ENCODE data around the gene PDZD2.

DNA sequence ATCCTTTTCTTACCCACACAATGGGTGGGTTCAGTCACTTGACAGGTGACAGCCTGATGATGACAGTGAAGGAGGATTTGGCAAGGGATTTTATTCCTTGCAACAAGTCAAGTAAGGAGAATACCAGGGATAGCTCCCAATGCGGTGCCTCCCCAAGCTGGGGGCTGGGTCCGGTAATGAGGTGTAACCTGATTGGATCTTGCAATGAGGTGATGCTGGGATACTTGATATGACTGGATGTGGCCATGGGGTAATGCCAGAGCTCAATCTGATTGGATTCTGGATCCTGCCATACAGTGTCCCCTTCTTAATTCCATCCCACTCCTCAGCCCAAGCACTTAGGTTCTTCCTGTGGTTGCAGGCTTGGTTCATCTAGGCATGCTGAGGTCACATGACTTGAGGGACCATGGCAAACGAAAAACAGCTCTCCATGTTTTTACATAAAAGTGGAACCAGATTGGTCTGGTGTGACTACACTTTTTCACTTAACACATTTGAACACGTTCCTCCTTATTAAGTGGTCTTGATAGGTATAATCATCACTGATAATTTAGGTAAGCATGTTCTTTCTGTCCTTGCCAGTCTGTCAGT, 181.1 kb downstream of the PDZD2 start:
- no peak for TF ChIP-seq EZH2 (IDR thresholded peaks at IDR 0.05; ENCODE audit: borderline replicate concordance, low read depth, low read length, poor library complexity, severe bottlenecking)
- TF ChIP-seq CTCF (conservative IDR thresholded peaks at IDR 0.05; ENCODE audit: low read depth, low read length), result no peak
